Loucy (cell line): ENCODE results near the gene TIAM1.

Source experiments
- EZH2phosphoT487 ChIP-seq: fragments of 200-600 bp; IDR thresholded peaks from 2 replicates; pipeline ENCODE4 v1.6.1; 2018; ENCODE audit warnings: antibody characterized with exemption, mild to moderate bottlenecking, moderate library complexity, borderline replicate concordance
- TF ChIP-seq, protein P1 (sequence below): fragments of 200-600 bp; sonication (generic); conservative IDR thresholded peaks from 2 replicates; pipeline ENCODE4 v1.5.1; 2014; ENCODE audit warnings: mild to moderate bottlenecking, antibody characterized with exemption, low read length

- TF ChIP-seq, protein P1, sequence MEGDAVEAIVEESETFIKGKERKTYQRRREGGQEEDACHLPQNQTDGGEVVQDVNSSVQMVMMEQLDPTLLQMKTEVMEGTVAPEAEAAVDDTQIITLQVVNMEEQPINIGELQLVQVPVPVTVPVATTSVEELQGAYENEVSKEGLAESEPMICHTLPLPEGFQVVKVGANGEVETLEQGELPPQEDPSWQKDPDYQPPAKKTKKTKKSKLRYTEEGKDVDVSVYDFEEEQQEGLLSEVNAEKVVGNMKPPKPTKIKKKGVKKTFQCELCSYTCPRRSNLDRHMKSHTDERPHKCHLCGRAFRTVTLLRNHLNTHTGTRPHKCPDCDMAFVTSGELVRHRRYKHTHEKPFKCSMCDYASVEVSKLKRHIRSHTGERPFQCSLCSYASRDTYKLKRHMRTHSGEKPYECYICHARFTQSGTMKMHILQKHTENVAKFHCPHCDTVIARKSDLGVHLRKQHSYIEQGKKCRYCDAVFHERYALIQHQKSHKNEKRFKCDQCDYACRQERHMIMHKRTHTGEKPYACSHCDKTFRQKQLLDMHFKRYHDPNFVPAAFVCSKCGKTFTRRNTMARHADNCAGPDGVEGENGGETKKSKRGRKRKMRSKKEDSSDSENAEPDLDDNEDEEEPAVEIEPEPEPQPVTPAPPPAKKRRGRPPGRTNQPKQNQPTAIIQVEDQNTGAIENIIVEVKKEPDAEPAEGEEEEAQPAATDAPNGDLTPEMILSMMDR = no peak
- no peak for TF ChIP-seq EZH2phosphoT487
These were observed 81.3 kb downstream of the TIAM1 start for GRCh38 chr21:31262728-31263127.
